Left lobe of liver (tissue), 2 donors: ENCODE measurements around the gene CFL1. TPM values are rescaled to one million over a fixed set of nuclear protein-coding genes. Genes with fewer than 3 reads are reported as not detected.
"Not testable (repeated sequence)": the region's sequence is repeated elsewhere in the genome, so short reads cannot be mapped to it uniquely, and the experiment has no call there.

ENCODE experiments used
- ATAC-seq: fragments of 200-7000 bp; cut with Tn5 transposase; one replicate; pipeline ENCODE4 v1.9.1; 2020; ENCODE audit warnings: mild to moderate bottlenecking, moderate library complexity
- DNase-seq: peaks from one replicate; pipeline ENCODE4 v3.0.0-alpha.2; 2020; ENCODE audit warnings: low spot score
- total RNA-seq: library from RNA; stranded (reverse); gene quantifications from one replicate; pipeline ENCODE4 v1.2.1, GENCODE V29; 2021
- donor health status: DM: no; HTN: no; CAD: no; lungs with moderate emphysema.
- donor health status: DM: no; HTN: yes; CAD: no.

Gene CFL1
- 240 TPM for total RNA-seq

GRCh38 chr11:65857853-65858680, at the start of gene CFL1:
Gene CFL1, minus strand, starts transcription at chr11:65858180. Its CDS starts 81 bp downstream, at chr11:65858099.
- DNase-seq (peak; percentile 99), ATAC-seq (peak; percentile 72)

GRCh38 chr11:65906602-65907001, 48.6 kb upstream of the CFL1 start:
- no peak for ATAC-seq
- no peak for DNase-seq

DNA sequence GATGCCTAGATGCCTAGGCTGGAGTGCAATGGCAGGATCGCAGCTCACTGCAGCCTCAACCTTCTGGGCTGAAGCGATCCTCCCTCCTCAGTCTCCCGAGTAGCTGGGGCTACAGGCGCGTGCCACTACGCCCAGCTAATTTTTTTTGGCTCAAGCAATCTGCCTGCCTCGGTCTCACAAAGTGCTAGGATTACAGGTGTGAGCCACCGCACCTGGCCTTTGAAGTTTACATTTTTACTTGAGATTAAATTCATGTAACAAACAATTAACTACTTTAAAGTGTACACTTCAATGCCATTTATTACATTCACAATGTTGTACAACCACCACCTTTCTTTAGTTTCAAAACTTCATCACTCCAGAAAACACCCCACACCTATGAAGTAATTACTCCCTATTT, 45.7 kb upstream of the CFL1 start:
- ATAC-seq (no peak), DNase-seq (no peak)

GRCh38 chr11:65903068-65903481, 45.1 kb upstream of the CFL1 start:
- ATAC-seq (no peak), DNase-seq (no peak)

DNA sequence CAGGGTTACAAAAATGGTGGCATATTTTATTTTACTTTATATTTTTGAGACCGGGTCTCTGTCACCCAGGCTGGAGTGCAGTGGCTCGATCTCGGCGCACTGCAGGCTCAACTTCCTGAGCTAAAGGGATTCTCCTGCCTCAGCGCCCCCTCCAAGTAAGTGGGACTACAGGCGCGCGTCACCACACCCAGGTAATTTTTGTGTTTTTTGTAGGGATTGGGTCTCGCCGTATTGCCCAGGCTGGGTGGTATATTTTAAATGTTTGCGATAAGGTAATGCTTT, 42.9 kb upstream of the CFL1 start:
- DNase-seq, result no peak
- no peak for ATAC-seq

DNA sequence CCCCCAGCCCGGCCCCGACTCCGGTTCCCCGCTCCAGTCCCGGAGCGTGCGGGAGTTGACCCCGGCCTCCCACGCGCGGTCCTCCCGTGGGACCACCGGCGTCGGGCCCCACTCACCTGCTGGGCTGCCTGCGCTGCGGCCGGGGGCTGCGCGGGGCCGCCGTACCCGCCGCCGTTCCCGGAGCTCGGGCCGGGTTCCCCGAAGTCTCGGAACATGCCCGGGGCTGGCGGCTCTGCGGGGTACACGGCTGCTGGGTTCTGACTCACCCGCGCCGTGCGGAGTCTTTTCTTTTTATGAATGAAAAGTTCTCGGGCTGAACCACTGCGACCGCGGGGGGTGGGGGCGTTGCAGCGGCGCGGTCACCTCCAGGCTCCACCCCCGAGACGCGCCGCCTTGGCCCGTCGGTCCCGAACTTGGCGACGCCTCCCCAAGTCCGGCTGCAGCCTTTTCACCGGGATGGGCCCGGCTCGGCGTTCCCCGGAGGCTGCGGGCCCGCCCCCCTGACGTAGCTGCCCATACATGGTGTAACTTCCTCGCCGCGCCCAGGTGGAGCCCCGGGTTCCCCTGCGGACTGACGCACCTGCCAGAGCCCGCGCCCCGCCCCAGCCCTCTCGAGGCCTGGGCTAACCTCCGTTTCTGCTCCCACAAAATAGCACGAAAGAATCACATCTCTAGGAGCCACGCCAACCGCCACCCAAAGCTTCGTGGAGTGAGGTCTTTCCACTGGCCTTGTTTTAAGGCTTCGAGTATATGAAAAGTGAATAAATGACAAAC, 42.3 kb upstream of the CFL1 start, which contains the start of gene FOSL1:
Gene FOSL1 (minus strand): TSS at position 264 of the 774 bp plus-strand sequence. CDS start 49 bp downstream, at position 215.
- DNase-seq (peak; percentile 79), ATAC-seq (peak; percentile 89)

DNA sequence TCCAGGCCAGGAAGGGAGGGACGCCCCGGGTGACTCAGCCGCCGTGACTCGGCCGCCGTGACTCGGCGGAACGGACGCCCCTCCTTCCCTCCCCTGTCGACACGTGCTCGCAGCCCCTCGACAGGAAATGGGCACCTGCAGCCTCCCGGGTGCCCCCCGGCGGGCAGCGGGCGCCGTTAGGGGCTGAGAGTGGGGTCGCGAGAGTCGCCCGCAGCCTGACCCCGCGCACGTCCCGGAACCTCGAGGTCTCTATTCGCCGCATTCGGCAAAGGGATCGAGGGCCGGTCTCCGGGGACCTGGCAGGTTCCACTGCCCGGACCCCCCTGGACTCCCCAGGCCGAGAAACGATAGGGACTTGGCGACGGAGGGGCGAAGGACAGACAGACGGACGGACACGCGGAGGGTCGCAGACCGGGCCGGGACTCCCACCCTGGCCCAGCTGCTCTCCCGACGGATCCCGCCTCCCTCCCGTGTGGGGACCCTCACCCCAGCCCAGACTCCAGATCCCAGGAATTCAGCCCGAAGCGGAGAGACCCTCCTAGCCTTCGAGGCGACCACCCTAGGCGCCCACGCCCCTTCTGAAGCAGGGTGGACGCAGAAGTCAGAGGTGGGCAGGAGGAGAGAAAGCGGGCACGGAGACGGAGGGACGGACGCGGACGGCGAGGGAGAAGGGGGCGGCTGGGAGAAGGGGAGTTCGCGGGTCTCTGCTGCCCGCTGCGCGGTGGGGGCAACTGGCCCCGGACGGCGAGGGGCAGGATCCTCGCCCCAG, 41.6 kb upstream of the CFL1 start:
- peak; percentile 28 for ATAC-seq

GRCh38 chr11:65898656-65899355, 40.8 kb upstream of the CFL1 start:
- no peak for ATAC-seq

More for the DNA sequence above, 41.6 kb upstream of the CFL1 start:
- DNase-seq, result no peak

DNA sequence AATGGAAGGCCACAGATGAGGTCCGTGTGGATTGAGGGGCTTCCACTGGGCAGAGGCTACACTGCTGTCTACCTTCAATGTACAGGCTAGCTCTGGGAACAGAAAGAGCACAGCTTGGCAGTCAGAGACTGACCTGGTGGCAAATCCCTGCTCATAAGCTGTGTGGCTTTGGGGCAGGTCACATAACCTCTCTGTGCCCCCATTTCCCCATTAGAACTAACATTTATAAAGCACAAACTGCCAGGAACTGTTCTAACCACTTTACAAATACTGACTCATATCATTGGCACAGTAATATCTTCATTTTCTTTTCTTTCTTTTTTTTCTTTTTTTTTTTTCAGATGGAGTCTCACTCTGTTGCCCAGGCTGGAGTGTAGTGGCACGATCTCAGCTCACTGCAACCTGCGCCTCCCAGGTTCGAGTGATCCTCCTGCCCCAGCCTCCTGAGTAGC, 39.1 kb upstream of the CFL1 start:
- ATAC-seq (no peak), DNase-seq (no peak)

More at GRCh38 chr11:65898656-65899355, 40.8 kb upstream of the CFL1 start:
- DNase-seq, result no peak

GRCh38 chr11:65896034-65896999, 38.3 kb upstream of the CFL1 start:
- DNase-seq, result no peak
- no peak for ATAC-seq

- ATAC-seq, result no peak
- no peak for DNase-seq
Observed at GRCh38 chr11:65895482-65895981, 37.6 kb upstream of the CFL1 start.

GRCh38 chr11:65894034-65894591, 36.1 kb upstream of the CFL1 start:
- DNase-seq, result no peak
- ATAC-seq, result no peak

GRCh38 chr11:65892661-65893317, 34.8 kb upstream of the CFL1 start:
- DNase-seq (no peak), ATAC-seq (no peak)

DNA sequence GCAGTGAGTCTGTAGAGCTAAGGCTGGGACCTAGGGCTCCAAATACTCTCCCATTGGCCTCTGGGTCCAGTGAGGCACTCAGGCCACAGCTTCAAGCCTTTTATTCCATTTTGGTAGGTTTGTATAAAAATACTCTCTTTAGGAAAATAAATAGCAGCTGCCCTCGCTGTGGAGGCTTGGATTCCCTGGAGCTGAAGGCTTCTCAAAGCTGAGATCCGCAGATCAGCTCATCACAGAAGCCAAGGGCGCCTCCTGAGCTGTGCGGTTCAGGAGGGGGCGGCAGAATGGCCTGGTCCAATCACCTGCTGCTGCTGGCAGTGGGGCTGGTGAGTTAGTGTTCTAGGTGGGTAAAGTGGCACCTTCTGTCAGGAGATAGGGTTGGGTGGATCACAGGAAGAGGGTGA, 34.2 kb upstream of the CFL1 start:
- not testable (repeated sequence) for ATAC-seq, DNase-seq

DNA sequence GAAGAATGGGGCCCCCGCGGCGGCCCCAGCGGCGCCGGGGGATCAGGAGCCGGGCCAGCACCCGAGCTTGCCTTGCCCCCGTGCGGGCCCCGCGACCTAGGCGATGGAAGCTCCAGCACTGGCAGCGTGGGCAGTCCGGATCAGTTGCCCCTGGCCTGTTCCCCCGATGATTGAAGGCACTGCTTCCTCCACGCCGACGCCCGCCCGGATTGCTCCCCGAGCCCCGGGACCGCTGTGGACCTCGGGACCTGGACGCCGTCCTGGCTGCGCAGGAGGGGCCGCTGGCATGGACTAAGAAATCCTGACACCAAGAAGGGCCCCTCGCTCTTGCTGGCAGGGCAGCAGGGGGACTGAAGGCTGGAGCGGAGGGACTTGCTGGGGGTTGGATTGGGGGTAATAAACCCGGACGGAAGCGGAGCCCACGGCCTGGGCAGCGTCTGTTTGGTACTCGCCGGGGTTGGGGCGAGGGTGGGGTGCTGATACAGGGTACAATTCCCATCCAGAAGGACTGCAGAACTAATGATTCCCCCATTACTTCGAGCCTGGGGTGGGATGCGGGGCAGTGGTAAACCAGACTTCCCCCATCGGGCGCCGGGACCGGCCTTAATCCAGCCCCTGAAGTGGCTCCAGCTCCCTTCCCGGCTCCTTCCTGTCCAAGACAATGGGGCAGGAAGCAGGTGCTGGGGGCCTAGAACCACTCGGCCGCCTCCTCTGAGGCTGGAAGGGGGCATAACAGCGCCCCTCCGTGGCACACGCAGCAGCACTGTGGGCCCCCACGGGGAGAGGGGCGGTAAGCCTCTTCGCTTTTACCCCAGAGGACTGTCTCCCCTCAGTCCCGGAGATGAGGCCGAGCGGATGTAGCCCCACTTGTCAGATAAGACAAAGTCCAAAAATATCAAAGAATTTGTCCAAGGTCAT, 33.5 kb upstream of the CFL1 start:
- ATAC-seq (no peak), DNase-seq (no peak)

DNA sequence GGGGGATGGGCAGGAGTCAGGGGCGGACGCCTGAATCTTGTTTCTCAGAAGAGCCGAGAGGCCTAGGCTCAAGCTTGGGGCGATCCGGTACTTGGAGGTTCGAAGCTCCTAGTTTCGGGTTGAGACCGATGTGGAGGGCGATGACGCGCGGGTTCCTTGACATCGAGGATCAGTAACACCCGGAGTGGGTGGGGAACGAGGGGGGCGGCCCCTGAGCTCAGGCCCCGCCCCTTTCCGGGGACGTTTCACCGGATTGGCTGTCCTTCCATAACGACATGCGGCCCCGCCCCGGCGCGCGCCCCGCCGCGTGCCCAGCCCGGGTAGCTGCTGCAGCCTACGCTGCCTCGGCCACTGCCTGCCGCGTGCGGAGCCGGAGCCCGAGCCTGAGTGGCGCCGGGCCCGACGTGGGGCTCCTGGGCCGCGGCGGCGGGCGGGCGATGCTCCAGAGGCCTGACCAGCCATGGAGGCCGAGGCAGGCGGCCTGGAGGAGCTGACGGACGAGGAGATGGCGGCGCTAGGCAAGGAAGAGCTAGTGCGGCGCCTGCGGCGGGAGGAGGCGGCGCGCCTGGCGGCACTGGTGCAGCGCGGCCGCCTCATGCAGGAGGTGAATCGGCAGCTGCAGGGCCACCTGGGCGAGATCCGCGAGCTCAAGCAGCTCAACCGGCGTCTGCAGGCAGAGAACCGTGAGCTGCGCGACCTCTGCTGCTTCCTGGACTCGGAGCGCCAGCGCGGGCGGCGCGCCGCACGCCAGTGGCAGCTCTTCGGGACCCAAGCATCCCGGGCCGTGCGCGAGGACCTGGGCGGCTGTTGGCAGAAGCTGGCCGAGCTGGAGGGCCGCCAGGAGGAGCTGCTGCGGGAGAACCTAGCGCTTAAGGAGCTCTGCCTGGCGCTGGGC, 32.6 kb upstream of the CFL1 start, which contains the start of gene CCDC85B:
Gene CCDC85B (plus strand): TSS at position 350 of the 895 bp plus-strand sequence. CDS start 111 bp downstream, at position 461.
- DNase-seq (peak; percentile 97), ATAC-seq (peak; percentile 84)
